Large intestine (tissue), 3 donors: ENCODE results near the gene SERF2. TPM values are rescaled to one million over a fixed set of nuclear protein-coding genes. Genes with fewer than 3 reads are reported as not detected.
"Not testable (repeated sequence)": the region's sequence is repeated elsewhere in the genome, so short reads cannot be mapped to it uniquely, and the experiment has no call there.

ENCODE experiments used
- DNase-seq, 2 donors: peaks; one replicate each; pipeline versions ENCODE4 v3.0.0 to v3.0.0-alpha.2; 2013
- H3K27ac ChIP-seq: one replicate; pipeline ENCODE4 v1.5.1; 2013; ENCODE audit warnings: low read length
- H3K27me3 ChIP-seq: 2 replicates; pipeline ENCODE4 v1.6.1; 2013; ENCODE audit warnings: low read length; ENCODE audit not compliant: control insufficient read depth, insufficient read depth
- H3K36me3 ChIP-seq: 2 replicates; pipeline ENCODE4 v1.6.1; 2013; ENCODE audit warnings: low read length; ENCODE audit not compliant: control insufficient read depth, insufficient read depth
- H3K4me1 ChIP-seq: one replicate; pipeline ENCODE4 v1.6.1; 2013; ENCODE audit warnings: low read length; ENCODE audit not compliant: control insufficient read depth, insufficient read depth
- H3K4me3 ChIP-seq: one replicate; pipeline ENCODE4 v1.5.1; 2013; ENCODE audit warnings: low read length
- H3K9me3 ChIP-seq: one replicate; pipeline ENCODE4 v1.6.1; 2013; ENCODE audit warnings: mild to moderate bottlenecking, low read depth, low read length, moderate library complexity; ENCODE audit not compliant: control insufficient read depth
- WGBS: methylation state at CpG from one replicate; pipeline ENCODE4 v1.1.5; 2013; ENCODE audit warnings: low lambda C conversion rate; ENCODE audit not compliant: insufficient coverage; 5-methylcytosine and 5-hydroxymethylcytosine counted together
- polyA plus RNA-seq: library from polyadenylated mRNA; unstranded; fragments of 120-200 nt; gene quantifications from one replicate; pipeline ENCODE4 v1.2.1, GENCODE V29; 2013

Gene SERF2
- polyA plus RNA-seq, 1 donor = 720 TPM

GRCh38 chr15:43828061-43828657 is 36.0 kb downstream of the SERF2 start:
- Histone ChIP-seq H3K36me3 (no peaks in the 10 kb centered on the region), H3K4me1 (peaks cover 10% of the 10 kb centered on the region), H3K9me3 (no peaks in the 10 kb centered on the region), H3K27me3 (no peaks in the 10 kb centered on the region), H3K27ac (no peak overlapping the region), H3K4me3 (no peak overlapping the region)
- 80% methylated on average over 1 of the region's 6 CpGs for WGBS
- no peak for DNase-seq

GRCh38 chr15:43829951-43830540 is 37.9 kb downstream of the SERF2 start:
- not testable (repeated sequence) for H3K9me3 ChIP-seq, DNase-seq, H3K4me1 ChIP-seq, H3K27ac ChIP-seq, H3K4me3 ChIP-seq, H3K27me3 ChIP-seq, H3K36me3 ChIP-seq
- WGBS = no CpG with 5 or more reads among the region's 9 CpGs

GRCh38 chr15:43830691-43831275 is 38.7 kb downstream of the SERF2 start:
- H3K9me3 ChIP-seq, H3K4me3 ChIP-seq, H3K4me1 ChIP-seq, H3K27ac ChIP-seq, DNase-seq, H3K27me3 ChIP-seq, H3K36me3 ChIP-seq: not testable (repeated sequence)
- no CpG with 5 or more reads among the region's 9 CpGs for WGBS

- H3K27me3 ChIP-seq, DNase-seq, H3K36me3 ChIP-seq, H3K27ac ChIP-seq, H3K9me3 ChIP-seq, H3K4me1 ChIP-seq, H3K4me3 ChIP-seq: not testable (repeated sequence)
- no CpG with 5 or more reads among the region's 14 CpGs for WGBS
Measured at GRCh38 chr15:43831519-43832052, 39.5 kb downstream of the SERF2 start.

- not testable (repeated sequence) for H3K27ac ChIP-seq, H3K4me1 ChIP-seq, H3K36me3 ChIP-seq, DNase-seq, H3K4me3 ChIP-seq, H3K9me3 ChIP-seq, H3K27me3 ChIP-seq
- WGBS = no CpG with 5 or more reads among the region's 6 CpGs
Measured at GRCh38 chr15:43832485-43832884, 40.4 kb downstream of the SERF2 start.

GRCh38 chr15:43845421-43845820 is 53.3 kb downstream of the SERF2 start:
- DNase-seq = no peak
- Histone ChIP-seq H3K27me3 (no peaks in the 10 kb centered on the region), H3K4me3 (no peak overlapping the region), H3K4me1 (no peaks in the 10 kb centered on the region), H3K9me3 (no peaks in the 10 kb centered on the region), H3K27ac (no peak overlapping the region), H3K36me3 (no peaks in the 10 kb centered on the region)

Other genes with a start within 250 kb of the SERF2 start
- 159 TPM for gene PPIP5K1, start 202.1 kb upstream of the SERF2 start, polyA plus RNA-seq
- 15.3 TPM for gene CKMT1B, start 198.3 kb upstream of the SERF2 start, polyA plus RNA-seq
- 10.9 TPM for gene STRC, start 173.5 kb upstream of the SERF2 start, polyA plus RNA-seq
- 55.3 TPM for gene CATSPER2, start 143.5 kb upstream of the SERF2 start, polyA plus RNA-seq
- gene CKMT1A, start 98.5 kb upstream of the SERF2 start, polyA plus RNA-seq = 13.0 TPM
- 546 TPM for gene PDIA3, start 45.9 kb upstream of the SERF2 start, polyA plus RNA-seq
- 38.9 TPM for gene ELL3, start 15.4 kb upstream of the SERF2 start, polyA plus RNA-seq
- gene SERINC4, start 7.9 kb downstream of the SERF2 start, polyA plus RNA-seq = 0.42 TPM
- gene HYPK, start 8.3 kb downstream of the SERF2 start, polyA plus RNA-seq = 6.0 TPM
- 37.1 TPM for gene MFAP1, start 32.4 kb downstream of the SERF2 start, polyA plus RNA-seq
- gene WDR76, start 34.7 kb downstream of the SERF2 start, polyA plus RNA-seq = 4.9 TPM